GM13977 (cell line): Measurements from ENCODE around the gene SRSF8.
"Not testable (repeated sequence)": the region's sequence is repeated elsewhere in the genome, so short reads cannot be mapped to it uniquely, and the experiment has no call there.

Experiments used
- DNase-seq: peaks from one replicate; pipeline ENCODE4 v3.0.0; 2012; ENCODE audit warnings: low spot score
- in situ Hi-C: fragments of 300-500 bp; cut with MboI; formaldehyde crosslinking; loops from one replicate; pipeline ENCODE4 v1.12.0; 2022; ENCODE audit warnings: low sequenced_read_pairs, low pct_unique_long_range_greater_than_20kb, mixed read lengths, inconsistent platforms; ENCODE audit not compliant: unreplicated experiment
- TF ChIP-seq, protein P1 (sequence below): IDR thresholded peaks from 2 replicates; pipeline ENCODE4 v1.5.1; 2012; ENCODE audit warnings: mild to moderate bottlenecking, control low read depth; ENCODE audit not compliant: insufficient read depth; ENCODE audit errors: extremely low read depth, missing control alignments

SRSF8 gene, protein sequence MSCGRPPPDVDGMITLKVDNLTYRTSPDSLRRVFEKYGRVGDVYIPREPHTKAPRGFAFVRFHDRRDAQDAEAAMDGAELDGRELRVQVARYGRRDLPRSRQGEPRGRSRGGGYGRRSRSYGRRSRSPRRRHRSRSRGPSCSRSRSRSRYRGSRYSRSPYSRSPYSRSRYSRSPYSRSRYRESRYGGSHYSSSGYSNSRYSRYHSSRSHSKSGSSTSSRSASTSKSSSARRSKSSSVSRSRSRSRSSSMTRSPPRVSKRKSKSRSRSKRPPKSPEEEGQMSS

DNA sequence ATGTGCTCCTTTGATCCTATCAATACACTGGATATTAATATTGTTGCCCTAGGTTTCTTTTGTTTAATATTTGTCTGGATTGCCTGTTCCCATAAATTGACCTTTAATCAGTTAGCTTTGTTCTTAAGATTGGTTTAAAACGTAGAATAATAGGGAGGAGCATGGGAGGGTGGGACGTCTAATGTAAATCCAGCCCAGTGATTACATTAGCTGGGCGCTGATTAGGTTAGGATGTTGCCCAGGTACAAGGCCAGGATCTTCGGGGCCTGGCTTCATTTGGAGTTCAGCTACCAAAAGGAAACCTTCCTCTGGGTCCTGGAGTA, at the start of gene SRSF8:
Gene SRSF8, plus strand, starts transcription at position 204 of the 323 bp plus-strand sequence. CDS start 308 bp downstream, outside the sequence.
- in situ Hi-C loops = no loop called here
- no peak for DNase-seq
- TF ChIP-seq, protein P1, sequence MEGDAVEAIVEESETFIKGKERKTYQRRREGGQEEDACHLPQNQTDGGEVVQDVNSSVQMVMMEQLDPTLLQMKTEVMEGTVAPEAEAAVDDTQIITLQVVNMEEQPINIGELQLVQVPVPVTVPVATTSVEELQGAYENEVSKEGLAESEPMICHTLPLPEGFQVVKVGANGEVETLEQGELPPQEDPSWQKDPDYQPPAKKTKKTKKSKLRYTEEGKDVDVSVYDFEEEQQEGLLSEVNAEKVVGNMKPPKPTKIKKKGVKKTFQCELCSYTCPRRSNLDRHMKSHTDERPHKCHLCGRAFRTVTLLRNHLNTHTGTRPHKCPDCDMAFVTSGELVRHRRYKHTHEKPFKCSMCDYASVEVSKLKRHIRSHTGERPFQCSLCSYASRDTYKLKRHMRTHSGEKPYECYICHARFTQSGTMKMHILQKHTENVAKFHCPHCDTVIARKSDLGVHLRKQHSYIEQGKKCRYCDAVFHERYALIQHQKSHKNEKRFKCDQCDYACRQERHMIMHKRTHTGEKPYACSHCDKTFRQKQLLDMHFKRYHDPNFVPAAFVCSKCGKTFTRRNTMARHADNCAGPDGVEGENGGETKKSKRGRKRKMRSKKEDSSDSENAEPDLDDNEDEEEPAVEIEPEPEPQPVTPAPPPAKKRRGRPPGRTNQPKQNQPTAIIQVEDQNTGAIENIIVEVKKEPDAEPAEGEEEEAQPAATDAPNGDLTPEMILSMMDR = no peak

DNA sequence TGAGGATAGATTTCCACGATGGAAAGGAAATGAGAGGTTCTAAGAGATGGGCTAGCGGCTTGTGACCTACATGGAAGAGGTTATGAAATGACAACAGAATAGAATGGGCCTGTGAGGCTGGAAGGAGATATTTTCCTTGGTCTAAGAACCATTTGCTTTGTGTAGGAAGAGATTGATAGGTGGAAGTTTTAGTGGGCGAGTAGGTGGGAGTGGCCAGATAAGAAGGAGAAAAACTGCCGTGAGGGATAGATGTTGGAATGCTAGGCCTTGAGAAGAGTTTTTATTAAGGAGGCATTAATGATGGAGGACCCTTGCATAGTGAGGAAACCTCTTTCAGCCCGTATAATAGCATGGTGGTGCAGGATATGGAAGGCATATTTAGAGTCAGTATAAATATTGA, 45.3 kb upstream of the SRSF8 start:
- in situ Hi-C loops, DNase-seq: not testable (repeated sequence)

DNA sequence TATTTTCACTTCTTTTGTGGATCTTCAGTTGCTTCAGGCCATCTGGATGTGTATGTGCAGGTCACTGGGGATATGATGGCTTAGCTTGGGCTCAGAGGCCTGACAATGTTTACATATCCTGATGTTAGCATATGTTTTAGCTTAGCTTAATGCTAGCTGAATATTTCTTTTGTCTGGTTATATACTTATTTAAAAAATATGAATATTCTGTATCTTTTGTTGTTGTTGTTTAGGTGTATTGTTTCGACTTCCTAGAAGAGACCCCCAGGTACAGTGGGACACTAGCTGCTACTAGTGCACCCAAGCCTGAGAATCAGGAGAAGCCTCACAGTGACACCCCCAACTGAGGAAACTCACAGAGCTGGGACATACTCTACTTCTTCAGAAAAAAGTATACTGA, 41.8 kb upstream of the SRSF8 start, which contains the start of gene KDM4E:
Gene KDM4E, plus strand, starts transcription at position 301 of the 400 bp plus-strand sequence. CDS start 300 bp downstream, outside the sequence.
- DNase-seq = no peak
- in situ Hi-C loops = no loop called here
- TF ChIP-seq, protein P1 = no peak

DNA sequence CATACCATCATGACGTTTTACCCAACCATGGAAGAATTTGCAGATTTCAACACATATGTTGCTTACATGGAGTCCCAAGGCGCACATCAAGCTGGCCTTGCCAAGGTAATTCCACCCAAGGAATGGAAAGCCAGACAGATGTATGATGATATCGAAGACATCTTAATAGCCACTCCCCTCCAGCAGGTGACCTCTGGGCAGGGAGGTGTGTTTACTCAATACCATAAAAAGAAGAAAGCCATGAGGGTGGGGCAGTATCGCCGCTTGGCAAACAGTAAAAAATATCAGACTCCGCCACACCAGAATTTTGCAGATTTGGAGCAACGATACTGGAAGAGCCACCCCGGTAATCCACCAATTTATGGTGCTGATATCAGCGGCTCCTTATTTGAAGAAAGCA, 41.1 kb upstream of the SRSF8 start:
- in situ Hi-C loops = not testable (repeated sequence)

DNA sequence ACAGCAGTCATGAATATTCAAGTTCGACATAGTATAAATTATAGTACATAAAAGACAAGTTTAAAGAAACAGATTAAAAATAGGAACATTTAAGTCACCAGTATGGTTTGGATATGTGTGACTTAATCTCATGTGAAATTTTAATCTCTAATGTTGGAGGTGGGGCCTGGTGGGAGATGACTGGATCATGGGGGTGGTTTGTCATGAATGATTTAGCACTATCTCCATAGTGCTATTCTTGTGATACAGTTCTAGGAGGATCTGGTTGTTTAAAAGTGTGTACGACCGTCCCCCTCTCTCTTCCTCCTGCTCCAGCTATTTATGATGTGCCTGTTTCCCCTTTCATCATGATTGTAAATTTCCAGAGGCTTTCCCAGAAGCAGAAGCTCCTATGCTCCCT, 38.4 kb upstream of the SRSF8 start:
- in situ Hi-C loops = no loop called here
- no peak for DNase-seq
- TF ChIP-seq, protein P1 = no peak

More for the DNA sequence above, 41.1 kb upstream of the SRSF8 start:
- DNase-seq = not testable (repeated sequence)

DNA sequence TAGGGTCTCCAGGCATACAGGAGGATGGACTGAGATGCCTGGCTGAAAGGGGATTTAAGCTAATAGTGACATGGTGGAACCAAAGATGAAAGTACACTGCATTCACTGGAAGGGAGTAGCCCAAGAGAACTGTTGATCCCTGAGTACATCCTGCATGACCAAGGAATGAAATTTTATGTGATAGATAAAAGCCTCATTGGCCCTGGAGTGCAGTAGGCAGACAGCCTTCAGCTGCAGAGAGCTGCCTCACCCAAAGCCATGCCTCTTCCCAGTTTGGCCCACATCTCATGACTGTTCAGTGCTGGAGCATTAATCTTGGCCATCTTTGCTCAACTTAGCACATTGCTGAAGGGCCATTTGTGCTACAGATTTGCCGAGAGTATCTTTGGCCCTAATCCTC, 33.7 kb upstream of the SRSF8 start:
- TF ChIP-seq, protein P1 = no peak
- no peak for DNase-seq
- in situ Hi-C loops = no loop called here

DNA sequence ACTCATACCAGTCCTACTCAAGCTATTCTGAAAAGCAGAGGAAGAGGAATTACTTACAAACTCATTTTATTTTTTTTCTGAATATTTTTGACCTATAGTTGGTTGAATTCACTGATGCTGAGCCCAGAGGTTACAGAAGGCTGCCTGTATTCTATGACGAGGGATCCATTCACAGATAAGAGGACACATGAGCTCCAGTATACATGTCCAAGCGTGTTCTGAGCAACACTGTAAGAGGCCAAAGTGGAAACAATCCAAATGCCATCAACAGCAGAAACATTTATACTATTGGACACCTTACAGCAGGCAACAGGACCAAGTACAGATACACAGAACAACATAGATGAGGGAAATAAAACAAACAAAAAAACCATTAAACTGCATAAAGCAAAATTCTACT, 31.4 kb upstream of the SRSF8 start:
- in situ Hi-C loops = no loop called here
- TF ChIP-seq, protein P1 = no peak
- no peak for DNase-seq

DNA sequence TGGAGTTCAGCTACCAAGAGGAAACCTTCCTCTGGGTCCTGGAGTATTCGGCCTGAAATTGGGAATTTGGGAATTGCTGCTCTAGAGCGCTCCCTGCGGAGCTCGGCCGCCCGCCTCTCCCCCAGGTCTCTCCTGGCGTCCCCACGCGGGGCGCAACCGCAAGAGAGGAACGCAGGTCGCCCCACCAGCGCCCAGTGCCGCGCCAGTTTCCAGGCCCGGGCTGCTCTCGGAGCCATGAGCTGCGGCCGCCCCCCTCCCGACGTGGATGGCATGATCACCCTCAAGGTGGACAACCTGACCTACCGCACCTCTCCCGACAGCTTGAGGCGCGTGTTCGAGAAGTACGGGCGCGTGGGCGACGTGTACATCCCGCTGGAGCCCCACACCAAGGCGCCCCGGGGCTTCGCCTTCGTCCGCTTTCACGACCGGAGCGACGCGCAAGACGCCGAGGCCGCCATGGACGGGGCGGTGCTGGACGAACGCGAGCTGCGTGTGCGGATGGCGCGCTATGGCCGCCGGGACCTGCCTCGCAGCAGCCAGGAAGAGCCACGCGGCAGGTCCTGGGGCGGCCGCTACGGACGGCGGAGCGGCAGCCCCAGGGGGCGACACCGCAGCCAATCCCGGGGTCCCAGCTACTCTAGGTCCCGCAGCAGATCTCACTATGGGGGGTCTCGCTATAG, 29.2 kb upstream of the SRSF8 start:
- DNase-seq, in situ Hi-C loops: not testable (repeated sequence)
